Activated naive CD8-positive, alpha-beta T cell treated with anti-CD3 and anti-CD28 coated beads, Interleukin-2, amount 10 ng/mL, durations not matched to agents 7 days and 5 days (primary cell): ENCODE data around the gene SMAP1. TPM values are rescaled to one million over a fixed set of nuclear protein-coding genes. Genes with fewer than 3 reads are reported as not detected.

Experiments
- ATAC-seq: fragments of 150-1000 bp; cut with Tn5 transposase; one replicate; pipeline ENCODE4 v1.10.0; 2021; ENCODE audit warnings: low read depth, moderate library complexity
- POLR2A ChIA-PET: fragments of 350-600 bp; sonication (Branson Sonifier 250); formaldehyde crosslinking; loops from one replicate; lab custom pipeline; 2021; ENCODE audit warnings: antibody characterized with exemption; lab: Charles Lee
- DNase-seq: peaks from one replicate; pipeline ENCODE4 v3.0.0; 2021
- H3K27ac Mint-ChIP-seq: one replicate; pipeline ENCODE4 v1.8.0; 2022; ENCODE audit warnings: mild to moderate bottlenecking, mixed read lengths
- H3K27me3 Mint-ChIP-seq: one replicate; pipeline ENCODE4 v1.8.0; 2022; ENCODE audit warnings: mild to moderate bottlenecking, moderate library complexity, mixed read lengths
- H3K36me3 Mint-ChIP-seq: one replicate; pipeline ENCODE4 v1.8.0; 2021; ENCODE audit warnings: mild to moderate bottlenecking, mixed read lengths
- H3K4me1 Mint-ChIP-seq: one replicate; pipeline ENCODE4 v1.8.0; 2021; ENCODE audit warnings: mixed read lengths
- H3K4me3 Mint-ChIP-seq: one replicate; pipeline ENCODE4 v1.8.0; 2022; ENCODE audit warnings: mild to moderate bottlenecking, moderate library complexity, mixed read lengths
- H3K9me3 Mint-ChIP-seq: one replicate; pipeline ENCODE4 v1.8.0; 2021; ENCODE audit warnings: mixed read lengths
- total RNA-seq, 2 experiments: library from RNA; stranded (reverse); gene quantifications; one replicate each; pipeline ENCODE4 v1.2.3, GENCODE V29; 2021

The SMAP1 gene
- total RNA-seq, 2 experiments from 2014 or later, result 39.7 to 40.2 TPM

DNA sequence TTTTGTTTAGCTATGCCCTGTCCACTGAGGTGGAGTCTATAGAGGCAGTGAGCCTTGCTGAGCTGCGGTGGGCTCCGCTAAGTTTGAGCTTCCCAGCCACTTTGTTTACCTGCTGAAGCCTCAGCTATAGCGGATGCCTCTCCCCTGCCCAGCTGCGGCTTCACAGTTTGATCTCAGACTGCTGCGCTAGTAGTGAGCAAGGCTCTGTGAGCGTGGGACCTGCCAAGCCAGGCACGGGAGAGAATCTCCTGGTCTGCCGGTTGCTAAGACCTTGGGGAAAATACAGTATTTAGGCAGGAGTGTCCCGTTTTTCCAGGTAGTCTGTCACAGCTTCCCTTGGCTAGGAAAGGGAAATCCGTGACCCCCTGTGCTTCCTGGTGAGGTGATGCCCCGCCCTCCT is 138.4 kb downstream of the SMAP1 start:
- DNase-seq (no peak), ATAC-seq (no peak)
- Mint-ChIP-seq H3K27me3 (no peaks in the 10 kb centered on the region), H3K9me3 (peaks cover 10% of the 10 kb centered on the region), H3K4me3 (no peak overlapping the region), H3K36me3 (peaks cover 52% of the 10 kb centered on the region), H3K27ac (no peak overlapping the region), H3K4me1 (peaks cover 11% of the 10 kb centered on the region)
- POLR2A ChIA-PET, result no interaction called here

DNA sequence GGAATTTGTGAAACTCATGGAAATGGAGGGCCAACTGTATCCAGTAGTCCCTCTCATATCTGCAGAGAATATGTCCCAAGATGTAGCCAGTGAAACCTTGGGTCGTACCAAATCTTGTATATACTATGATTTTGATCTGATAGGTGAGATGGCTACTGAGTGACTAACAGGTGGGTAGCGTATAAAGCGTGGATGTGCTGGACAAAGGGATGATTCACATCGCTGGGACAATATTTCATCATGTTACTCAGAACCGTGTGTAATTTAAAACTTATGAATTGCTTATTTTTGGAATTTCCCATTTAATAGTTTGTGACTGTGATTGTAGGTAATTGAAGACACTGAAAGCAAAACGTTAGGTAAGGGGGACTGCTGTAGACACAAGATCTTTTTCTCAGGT is 144.1 kb downstream of the SMAP1 start:
- peaks cover 12% of the 10 kb centered on the region for H3K36me3 Mint-ChIP-seq
- H3K9me3 Mint-ChIP-seq, result no peaks in the 10 kb centered on the region
- H3K4me3 Mint-ChIP-seq, result no peak overlapping the region

DNA sequence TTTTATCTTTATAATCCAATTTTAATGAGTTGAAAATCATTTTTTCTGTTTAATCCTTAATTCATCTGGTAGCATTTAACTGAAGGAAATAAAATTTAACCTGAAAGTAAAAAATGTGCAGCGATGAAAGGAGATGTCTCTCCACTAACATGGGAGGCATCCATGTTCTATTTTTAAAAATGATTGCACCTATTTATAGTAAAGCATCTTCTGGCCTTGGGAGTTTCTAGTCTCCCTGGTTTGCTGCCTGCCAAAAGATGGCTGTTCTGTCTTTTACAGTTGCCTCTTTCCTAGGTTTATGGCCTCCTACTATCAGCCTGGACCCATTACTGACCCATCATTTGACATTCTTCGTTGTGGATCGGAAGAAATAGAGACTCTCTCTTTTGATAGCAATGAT is 146.2 kb downstream of the SMAP1 start:
- ATAC-seq, result no peak
- no peak for DNase-seq
- POLR2A ChIA-PET, result no interaction called here
- Mint-ChIP-seq H3K4me1 (no peaks in the 10 kb centered on the region), H3K4me3 (no peak overlapping the region), H3K9me3 (no peaks in the 10 kb centered on the region), H3K27ac (no peak overlapping the region), H3K27me3 (no peaks in the 10 kb centered on the region), H3K36me3 (peaks cover 10% of the 10 kb centered on the region)

More for the DNA sequence above, 144.1 kb downstream of the SMAP1 start:
- DNase-seq (no peak), ATAC-seq (no peak)
- Mint-ChIP-seq H3K4me1 (no peaks in the 10 kb centered on the region), H3K27me3 (no peaks in the 10 kb centered on the region), H3K27ac (no peak overlapping the region)
- POLR2A ChIA-PET, result no interaction called here

DNA sequence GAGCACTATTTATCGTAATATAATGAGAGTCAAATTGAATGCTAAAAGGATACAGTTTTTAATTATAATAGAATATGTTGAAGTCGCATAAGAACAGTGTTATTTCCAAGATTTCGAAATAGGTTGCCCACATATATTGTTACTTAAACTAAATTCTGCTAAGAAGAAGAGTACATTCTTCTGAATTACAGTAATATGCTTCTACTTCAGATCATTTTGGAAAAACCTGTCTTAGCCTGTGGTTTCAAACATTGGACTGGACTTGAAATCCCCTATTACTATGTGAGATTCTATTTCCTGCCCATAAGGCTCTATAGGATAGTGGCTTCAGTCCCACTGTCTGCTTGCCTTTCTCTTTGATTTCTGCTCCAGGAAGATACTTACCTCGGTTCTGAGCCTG is 152.0 kb downstream of the SMAP1 start:
- ATAC-seq (no peak), DNase-seq (no peak)
- no peaks in the 10 kb centered on the region for H3K27me3 Mint-ChIP-seq
- peaks cover 4% of the 10 kb centered on the region for H3K9me3 Mint-ChIP-seq
- no peak overlapping the region for H3K4me3 Mint-ChIP-seq
- H3K36me3 Mint-ChIP-seq, result peaks cover 13% of the 10 kb centered on the region
- POLR2A ChIA-PET, result no interaction called here
- no peak overlapping the region for H3K27ac Mint-ChIP-seq
- no peaks in the 10 kb centered on the region for H3K4me1 Mint-ChIP-seq

DNA sequence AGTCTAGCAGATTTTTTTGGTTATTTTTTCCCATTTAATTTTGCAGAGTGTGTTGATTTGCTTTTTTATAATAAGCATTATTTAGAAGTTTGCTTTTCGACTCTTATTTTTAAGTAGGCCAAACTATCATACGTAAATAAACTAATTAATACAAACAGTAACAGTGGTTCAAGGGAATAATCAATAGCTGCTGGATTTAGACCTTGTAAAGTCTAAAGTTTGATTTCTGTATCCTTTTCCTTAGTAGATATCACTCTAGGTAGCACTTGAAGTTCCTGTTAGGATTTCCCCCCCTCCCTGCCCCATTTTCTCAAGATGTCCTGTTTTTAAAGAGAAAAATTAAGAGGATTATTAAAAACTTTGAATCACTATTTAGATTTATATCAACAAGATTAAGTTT is 153.1 kb downstream of the SMAP1 start:
- H3K27ac Mint-ChIP-seq, result no peak overlapping the region
- H3K9me3 Mint-ChIP-seq, result peaks cover 4% of the 10 kb centered on the region
- POLR2A ChIA-PET, result interaction anchor here (1.0 kb wide), 1 partner anchor 13 kb away, joined by 3 read pairs; no protein-coding TSS in a partner anchor
- H3K4me1 Mint-ChIP-seq, result no peaks in the 10 kb centered on the region
- no peak for DNase-seq
- H3K4me3 Mint-ChIP-seq, result no peak overlapping the region
- H3K27me3 Mint-ChIP-seq, result no peaks in the 10 kb centered on the region
- no peak for ATAC-seq
- H3K36me3 Mint-ChIP-seq, result peaks cover 16% of the 10 kb centered on the region

DNA sequence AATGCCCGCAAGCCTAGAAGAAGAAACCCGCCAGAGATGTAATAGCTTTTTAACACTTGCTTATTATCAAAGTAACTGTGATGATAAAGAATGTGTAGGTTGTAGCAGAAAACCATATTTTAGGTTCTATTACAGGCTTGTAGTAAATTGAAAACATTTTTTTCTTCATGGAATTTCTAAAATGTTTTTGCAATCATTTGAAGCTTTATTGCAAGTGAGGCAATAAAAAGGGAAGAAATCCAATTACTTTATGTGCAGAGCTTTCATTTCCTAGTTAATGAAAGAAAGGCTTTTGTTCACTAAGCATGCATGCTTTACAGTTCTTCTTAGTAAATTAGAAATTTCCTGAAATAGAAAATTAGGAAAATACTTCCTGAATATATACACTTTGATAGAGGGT is 154.1 kb downstream of the SMAP1 start:
- no peak overlapping the region for H3K27ac Mint-ChIP-seq
- H3K4me3 Mint-ChIP-seq, result no peak overlapping the region
- peaks cover 4% of the 10 kb centered on the region for H3K9me3 Mint-ChIP-seq
- H3K36me3 Mint-ChIP-seq, result peaks cover 16% of the 10 kb centered on the region
- no peaks in the 10 kb centered on the region for H3K27me3 Mint-ChIP-seq
- ATAC-seq (no peak), DNase-seq (no peak)
- no peaks in the 10 kb centered on the region for H3K4me1 Mint-ChIP-seq
- POLR2A ChIA-PET, result interaction anchor here (1.0 kb wide), 1 partner anchor 14 kb away, joined by 3 read pairs; no protein-coding TSS in a partner anchor

DNA sequence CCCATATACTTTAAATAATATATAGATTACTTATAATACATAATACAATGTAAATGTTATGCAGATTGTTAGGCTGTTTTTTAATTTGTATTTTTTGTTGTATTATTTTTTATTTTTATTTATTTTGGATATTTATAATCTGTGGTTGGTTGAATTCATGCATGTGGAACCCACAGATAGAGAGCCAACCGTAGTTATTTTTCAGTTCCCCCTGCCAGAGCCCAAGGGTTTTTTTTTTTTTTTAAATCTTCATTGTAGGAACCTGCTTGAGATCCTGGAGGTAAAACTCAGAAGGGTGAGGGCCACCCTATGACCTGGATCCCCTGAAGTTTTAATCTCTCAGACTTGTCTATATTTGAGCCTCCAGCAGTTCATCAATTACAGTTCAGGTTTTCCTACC is 156.0 kb downstream of the SMAP1 start:
- ATAC-seq, result no peak
- Mint-ChIP-seq H3K27me3 (no peaks in the 10 kb centered on the region), H3K36me3 (peaks cover 20% of the 10 kb centered on the region), H3K4me3 (no peak overlapping the region), H3K4me1 (no peaks in the 10 kb centered on the region), H3K9me3 (peaks cover 4% of the 10 kb centered on the region), H3K27ac (no peak overlapping the region)
- POLR2A ChIA-PET, result no interaction called here
- no peak for DNase-seq

DNA sequence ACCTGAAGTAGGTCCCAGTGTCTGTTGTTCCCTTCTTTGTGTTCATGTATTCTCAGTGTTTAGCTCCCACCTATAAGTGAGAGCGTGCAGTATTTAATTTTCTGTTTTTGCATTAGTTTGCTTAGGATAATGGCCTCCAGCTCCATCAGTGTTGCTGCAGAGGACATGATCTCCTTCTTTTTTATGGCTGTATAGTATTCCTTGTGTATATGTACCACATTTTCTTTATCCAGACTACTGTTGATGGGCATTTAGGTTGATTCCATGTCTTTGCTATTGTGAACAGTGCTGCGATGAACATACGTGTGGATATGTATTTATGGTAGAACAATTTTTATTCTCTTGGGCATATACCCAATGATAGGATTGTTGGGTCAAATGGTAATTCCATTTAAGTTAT is 163.7 kb downstream of the SMAP1 start:
- peaks cover 15% of the 10 kb centered on the region for H3K36me3 Mint-ChIP-seq
- no peaks in the 10 kb centered on the region for H3K27me3 Mint-ChIP-seq
- H3K4me3 Mint-ChIP-seq, result no peak overlapping the region
- POLR2A ChIA-PET, result no interaction called here
- no peak for ATAC-seq
- H3K27ac Mint-ChIP-seq, result no peak overlapping the region
- no peaks in the 10 kb centered on the region for H3K4me1 Mint-ChIP-seq
- peaks cover 1% of the 10 kb centered on the region for H3K9me3 Mint-ChIP-seq
- DNase-seq, result no peak

DNA sequence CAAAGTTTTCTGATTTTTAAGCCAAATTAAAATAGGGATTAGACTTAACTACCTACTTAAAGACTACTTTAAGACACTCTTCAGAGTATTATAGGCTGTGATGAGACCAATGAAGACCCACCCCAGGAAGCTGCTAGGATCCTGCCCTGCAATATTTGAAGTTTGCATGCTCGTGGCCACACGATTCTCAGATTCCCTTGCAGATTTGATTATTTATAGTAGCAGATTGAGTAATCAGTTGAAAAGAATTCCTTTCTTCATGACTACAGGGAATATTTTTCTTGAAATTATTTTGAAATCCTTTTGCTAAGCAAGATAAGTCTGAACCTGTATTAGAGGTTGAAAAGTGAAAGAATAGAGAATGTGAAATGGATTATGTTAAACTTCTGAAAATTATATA is 166.8 kb downstream of the SMAP1 start:
- peaks cover 3% of the 10 kb centered on the region for H3K4me1 Mint-ChIP-seq
- POLR2A ChIA-PET, result no interaction called here
- H3K9me3 Mint-ChIP-seq, result peaks cover 1% of the 10 kb centered on the region
- ATAC-seq (no peak), DNase-seq (no peak)
- H3K36me3 Mint-ChIP-seq, result peaks cover 19% of the 10 kb centered on the region
- H3K27ac Mint-ChIP-seq, result no peak overlapping the region
- H3K27me3 Mint-ChIP-seq, result no peaks in the 10 kb centered on the region
- H3K4me3 Mint-ChIP-seq, result no peak overlapping the region

DNA sequence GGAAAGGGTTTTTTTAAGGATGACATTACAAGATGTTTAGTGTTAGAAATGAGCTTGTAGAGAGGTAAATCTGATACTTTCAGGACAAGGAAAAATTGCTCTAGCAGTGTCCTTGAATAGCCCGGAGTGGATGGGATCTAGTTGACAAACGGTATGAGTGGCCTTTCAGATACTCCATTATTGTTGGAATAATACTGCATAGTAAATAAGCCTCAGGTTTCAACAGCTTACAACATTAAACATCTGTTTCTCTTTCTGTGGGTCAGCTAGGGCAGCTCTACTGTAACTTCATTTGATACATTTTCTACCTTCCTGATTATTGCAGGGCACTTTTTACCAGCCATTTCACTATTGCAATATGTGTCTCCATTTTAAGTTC is 171.2 kb downstream of the SMAP1 start:
- no peak for DNase-seq
- Mint-ChIP-seq H3K4me3 (no peak overlapping the region), H3K27ac (no peak overlapping the region), H3K27me3 (no peaks in the 10 kb centered on the region), H3K36me3 (peaks cover 15% of the 10 kb centered on the region), H3K9me3 (no peaks in the 10 kb centered on the region), H3K4me1 (peaks cover 3% of the 10 kb centered on the region)
- POLR2A ChIA-PET, result no interaction called here
- ATAC-seq, result no peak

DNA sequence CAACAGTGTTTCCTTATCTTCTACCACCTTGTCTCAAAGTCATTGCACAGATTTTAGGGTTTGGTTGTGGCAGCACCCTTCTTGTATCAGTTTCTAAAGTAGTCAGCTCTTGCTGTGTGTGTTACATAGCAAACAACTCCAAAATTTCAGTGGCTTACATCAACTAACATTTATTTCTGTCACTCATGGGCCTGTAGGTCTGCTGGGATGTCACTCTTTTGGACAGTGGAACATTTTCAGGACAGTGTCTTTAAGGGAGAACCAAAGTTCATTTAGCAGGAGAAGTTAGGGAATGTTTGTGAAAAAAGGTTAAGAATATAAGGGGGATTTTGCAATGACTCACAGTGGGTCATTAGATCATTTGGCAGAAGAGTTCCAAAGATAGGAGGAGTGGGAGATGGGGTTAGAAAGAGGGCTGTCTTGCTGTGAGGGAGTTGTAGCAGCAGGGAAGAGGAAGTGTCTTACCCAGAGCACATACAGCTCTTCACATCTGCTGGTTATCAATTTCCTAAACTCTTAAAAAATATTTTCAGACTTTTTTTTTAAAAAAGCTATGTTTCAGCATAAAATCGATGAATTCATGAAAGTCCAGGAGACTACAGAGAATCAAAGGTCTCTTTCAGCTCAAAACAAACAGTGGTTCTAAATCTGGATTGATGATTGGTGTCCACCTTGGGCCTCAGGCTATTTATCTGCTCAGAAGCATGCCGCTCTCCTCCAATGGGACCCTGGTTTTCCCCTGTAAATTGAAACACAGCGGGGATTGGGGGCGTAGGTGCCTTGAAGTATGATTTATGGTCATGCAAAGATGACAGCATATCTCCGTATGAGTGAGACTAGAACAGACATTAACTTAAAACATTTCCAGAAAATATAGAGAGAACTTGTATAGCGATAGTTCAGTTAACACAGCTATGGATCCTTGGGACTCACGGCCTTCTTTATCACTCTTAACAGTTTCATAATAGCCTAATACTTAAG is 171.9 kb downstream of the SMAP1 start:
- H3K27ac Mint-ChIP-seq, result no peak overlapping the region
- peaks cover 3% of the 10 kb centered on the region for H3K4me1 Mint-ChIP-seq
- H3K27me3 Mint-ChIP-seq, result no peaks in the 10 kb centered on the region
- no peaks in the 10 kb centered on the region for H3K9me3 Mint-ChIP-seq
- H3K36me3 Mint-ChIP-seq, result peaks cover 15% of the 10 kb centered on the region
- ATAC-seq, result no peak
- DNase-seq, result no peak
- POLR2A ChIA-PET, result no interaction called here
- H3K4me3 Mint-ChIP-seq, result no peak overlapping the region

DNA sequence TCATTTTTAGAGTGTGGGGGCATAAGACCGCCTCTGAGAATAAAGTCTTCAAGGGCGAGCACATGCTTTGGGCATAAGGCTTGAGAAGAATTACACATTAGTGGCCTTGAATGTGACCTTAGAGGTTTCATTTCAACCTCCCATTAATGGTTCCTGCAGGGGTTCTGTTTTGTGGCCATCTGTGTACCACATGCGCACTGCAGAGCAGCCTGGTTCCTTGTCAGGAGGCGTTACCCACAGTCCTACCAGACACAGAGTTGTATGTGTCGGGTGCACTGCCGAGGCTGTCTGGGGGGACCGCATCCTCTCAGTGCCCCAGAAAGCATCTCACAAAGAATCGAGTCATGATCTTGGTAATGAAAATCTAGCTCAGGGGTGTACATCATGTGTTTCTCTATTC is 173.4 kb downstream of the SMAP1 start:
- POLR2A ChIA-PET, result no interaction called here
- ATAC-seq (no peak), DNase-seq (no peak)
- Mint-ChIP-seq H3K4me3 (no peak overlapping the region), H3K9me3 (no peaks in the 10 kb centered on the region), H3K36me3 (peaks cover 15% of the 10 kb centered on the region), H3K27me3 (no peaks in the 10 kb centered on the region), H3K27ac (no peak overlapping the region), H3K4me1 (peaks cover 3% of the 10 kb centered on the region)

DNA sequence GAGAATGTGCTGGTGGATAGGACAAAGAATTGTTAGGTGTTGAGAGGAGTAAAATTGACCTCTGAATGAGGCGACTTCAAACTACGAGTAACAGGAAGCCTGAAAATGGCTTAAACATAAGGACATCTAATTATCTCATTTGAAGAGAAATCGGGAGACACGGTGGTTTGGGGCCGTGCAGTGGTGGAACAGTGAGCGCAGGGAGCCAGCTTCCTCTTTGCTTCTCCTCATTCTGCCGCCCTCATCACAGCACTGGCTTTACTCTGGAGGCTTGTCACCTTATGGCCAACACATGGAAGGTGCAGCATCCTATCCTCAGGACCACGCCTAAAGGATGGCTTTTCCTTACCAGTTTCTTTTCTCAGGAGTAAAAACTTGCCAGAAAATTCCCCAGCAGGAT is 174.9 kb downstream of the SMAP1 start:
- H3K4me3 Mint-ChIP-seq, result no peak overlapping the region
- no peaks in the 10 kb centered on the region for H3K9me3 Mint-ChIP-seq
- ATAC-seq, result no peak
- no peak overlapping the region for H3K27ac Mint-ChIP-seq
- H3K4me1 Mint-ChIP-seq, result peaks cover 3% of the 10 kb centered on the region
- DNase-seq, result no peak
- peaks cover 15% of the 10 kb centered on the region for H3K36me3 Mint-ChIP-seq
- POLR2A ChIA-PET, result no interaction called here
- no peaks in the 10 kb centered on the region for H3K27me3 Mint-ChIP-seq

DNA sequence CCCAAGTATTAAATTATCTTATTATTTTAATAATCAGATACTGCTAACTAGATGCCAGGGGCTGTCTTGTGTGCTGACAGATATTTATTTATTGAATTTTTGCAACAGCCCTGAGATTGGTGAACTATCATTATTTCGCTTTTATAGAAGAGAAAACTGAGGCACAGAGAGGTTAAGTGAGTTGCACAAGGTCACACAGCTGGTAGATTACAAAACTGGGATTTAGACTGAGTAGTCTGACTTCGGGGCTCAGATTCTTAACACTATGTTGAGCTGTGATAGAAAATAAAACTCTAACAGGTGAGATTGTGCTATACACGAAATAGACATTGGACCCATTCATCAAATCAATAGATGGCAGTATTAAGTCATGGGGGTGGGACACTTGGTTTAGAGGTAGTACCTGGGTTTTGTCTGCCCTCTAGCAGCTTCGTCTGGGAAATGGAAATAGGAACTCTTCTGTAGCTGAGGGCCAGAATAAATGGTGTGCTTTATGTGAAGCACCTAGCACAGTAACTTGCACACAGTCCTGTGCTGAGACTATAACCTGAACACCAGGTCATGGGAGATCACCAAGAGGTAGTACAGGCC is 175.7 kb downstream of the SMAP1 start:
- Mint-ChIP-seq H3K4me3 (no peak overlapping the region), H3K27me3 (no peaks in the 10 kb centered on the region), H3K9me3 (no peaks in the 10 kb centered on the region), H3K27ac (no peak overlapping the region), H3K36me3 (peaks cover 17% of the 10 kb centered on the region), H3K4me1 (peaks cover 3% of the 10 kb centered on the region)
- DNase-seq (no peak), ATAC-seq (no peak)
- POLR2A ChIA-PET, result no interaction called here
